Stimulated activated CD8-positive, alpha-beta memory T cell treated with anti-CD3 and anti-CD28 coated beads, Interleukin-4, amount 100 ng/mL, for 48 hours (primary cell): ENCODE measurements around the gene IFNA17.
A peak's percentile ranks its signal among the peaks of the same experiment; 100 is the strongest.
"Not testable (repeated sequence)": the region's sequence is repeated elsewhere in the genome, so short reads cannot be mapped to it uniquely, and the experiment has no call there.

Source experiments
- DNase-seq: peaks from one replicate; pipeline ENCODE4 v3.0.0-alpha.2; 2020

IFNA17 gene

DNA sequence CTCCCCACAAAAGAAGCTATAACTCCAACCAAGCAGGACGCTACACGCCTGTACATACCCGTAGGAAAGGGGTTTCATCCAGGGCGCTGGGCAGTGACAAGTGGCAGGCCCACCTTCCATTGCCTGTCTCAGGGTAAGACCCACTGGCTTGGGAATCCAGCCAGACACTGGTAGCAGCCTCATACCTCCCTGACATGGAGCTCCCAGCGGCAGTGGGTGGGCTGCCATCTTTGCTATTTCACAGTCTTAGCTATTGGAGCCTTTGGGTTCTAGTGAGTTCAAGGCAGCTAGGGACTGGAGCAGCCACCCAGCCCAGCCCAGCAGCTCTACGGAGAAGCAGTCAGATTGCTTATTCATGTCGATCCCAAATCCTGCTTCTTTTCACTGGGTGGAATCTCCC lies 17.7 kb downstream of the IFNA17 start:
- peak; percentile 14 for DNase-seq

DNA sequence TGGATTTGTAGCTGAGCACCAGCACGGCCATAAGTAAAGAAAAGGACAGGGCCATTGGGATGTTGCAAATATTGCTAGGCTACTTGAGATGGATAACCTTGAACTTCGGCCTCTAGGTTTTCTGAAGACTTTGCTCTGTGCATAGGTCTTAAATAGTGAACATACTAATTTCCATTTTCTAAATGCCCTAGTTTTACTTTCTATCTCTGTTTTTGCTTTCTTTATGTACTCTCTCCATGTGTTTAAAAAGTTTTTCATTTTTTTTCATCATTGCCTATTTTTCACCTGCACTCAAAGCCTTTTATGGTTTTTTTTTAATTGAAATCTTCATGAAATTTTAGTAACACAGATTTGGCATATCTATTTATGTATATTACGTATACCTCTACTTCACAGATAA lies 21.0 kb downstream of the IFNA17 start, which contains the start of gene IFNA10:
IFNA10 (minus strand) TSS at position 101 of the 400 bp plus-strand sequence; CDS start at position 55, 46 bp downstream.
- DNase-seq: not testable (repeated sequence)

DNA sequence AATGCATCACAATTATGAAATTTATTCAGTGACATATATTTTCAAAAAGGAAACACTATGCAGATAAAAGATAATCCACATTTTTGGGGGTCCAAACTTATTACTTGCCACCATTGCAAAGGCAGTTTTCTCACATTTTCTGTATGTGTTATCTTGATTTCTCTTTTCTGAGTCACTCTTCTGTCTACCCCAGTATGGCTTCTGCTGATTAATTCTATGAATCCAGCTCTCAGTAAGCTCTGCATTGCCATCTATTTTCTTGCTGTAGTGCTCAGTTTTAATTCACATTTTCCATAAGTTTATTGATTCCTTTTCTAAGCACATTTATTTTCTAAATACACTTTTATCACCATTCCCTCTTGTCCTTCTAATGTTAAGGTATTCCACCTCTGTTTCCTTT lies 22.8 kb downstream of the IFNA17 start:
- no peak for DNase-seq

DNA sequence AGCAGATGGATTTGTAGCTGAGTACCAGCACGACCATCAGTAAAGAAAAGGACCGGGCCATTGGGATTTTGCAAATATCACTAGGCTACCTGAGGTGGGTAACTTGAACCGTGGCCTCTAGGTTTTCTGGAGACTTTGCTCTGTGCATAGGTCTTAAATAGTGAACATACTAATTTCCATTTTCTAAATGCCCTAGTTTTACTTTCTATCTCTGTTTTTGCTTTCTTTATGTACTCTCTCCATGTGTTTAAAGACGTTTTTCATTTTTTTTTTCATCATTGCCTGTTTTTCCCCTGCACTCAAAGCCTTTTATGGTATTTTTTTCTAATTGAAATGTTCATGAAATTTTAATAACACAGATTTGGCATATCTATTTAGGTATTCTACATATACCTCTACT lies 25.9 kb downstream of the IFNA17 start, which contains the start of gene IFNA7:
IFNA7 (minus strand) TSS at position 101 of the 400 bp plus-strand sequence; CDS start at position 61, 40 bp downstream.
- not testable (repeated sequence) for DNase-seq

DNA sequence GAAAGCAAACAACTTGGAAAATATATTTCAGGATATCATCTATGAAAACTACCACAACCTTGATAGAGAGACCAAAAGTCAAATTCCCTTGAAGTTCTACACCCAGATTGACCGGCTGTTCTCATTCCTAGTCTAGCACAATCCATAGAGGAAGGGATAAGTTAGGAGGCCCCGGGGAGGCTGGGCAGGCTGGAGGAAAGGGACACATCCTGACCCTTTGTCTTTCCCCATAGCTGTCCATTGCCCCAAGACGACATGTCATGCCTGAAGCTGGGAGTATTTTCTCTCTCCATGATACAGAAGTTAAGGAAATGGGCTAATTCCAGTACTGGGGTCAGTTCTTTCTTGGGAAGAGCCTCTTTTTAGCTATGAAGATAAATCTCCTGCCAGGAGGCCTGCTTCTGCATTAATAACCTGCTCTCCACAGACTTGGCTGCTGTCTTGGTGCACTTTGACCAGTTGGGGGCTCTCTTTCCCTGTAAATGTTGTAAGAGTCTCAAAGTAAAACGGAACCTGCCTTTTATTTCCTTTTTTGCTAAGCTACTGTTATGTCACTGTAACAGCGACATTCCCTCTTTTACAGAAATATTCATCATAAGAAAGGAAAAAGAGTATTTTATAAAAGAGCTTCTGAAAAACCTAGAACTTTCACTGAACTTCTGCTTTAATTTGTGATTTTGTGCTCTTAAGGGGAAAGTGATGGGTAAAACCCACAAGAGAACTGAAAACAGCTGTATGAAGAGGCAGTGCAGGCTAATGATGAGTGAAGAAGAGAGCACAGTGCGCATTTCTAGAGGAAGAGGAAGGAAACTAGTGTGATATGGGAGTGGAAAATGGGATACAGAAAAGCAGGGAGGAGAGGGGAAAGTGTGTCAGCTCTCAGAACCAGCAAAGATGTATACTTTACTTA lies 32.9 kb downstream of the IFNA17 start:
- DNase-seq: not testable (repeated sequence)

DNA sequence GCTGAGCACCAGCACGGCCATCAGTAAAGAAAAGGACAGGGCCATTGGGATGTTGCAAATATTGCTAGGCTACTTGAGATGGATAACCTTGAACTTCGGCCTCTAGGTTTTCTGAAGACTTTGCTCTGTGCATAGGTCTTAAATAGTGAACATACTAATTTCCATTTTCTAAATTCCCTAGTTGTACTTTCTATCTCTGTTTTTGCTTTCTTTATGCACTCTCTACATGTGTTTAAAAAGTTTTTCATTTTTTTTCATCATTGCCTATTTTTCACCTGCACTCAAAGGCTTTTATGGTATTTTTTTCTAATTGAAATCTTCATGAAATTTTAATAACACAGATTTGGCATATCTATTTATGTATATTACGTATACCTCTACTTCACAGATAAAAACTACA lies 40.5 kb downstream of the IFNA17 start, which contains the start of gene IFNA4:
IFNA4 (minus strand) TSS at position 101 of the 400 bp plus-strand sequence; CDS start at position 45, 56 bp downstream.
- not testable (repeated sequence) for DNase-seq

DNA sequence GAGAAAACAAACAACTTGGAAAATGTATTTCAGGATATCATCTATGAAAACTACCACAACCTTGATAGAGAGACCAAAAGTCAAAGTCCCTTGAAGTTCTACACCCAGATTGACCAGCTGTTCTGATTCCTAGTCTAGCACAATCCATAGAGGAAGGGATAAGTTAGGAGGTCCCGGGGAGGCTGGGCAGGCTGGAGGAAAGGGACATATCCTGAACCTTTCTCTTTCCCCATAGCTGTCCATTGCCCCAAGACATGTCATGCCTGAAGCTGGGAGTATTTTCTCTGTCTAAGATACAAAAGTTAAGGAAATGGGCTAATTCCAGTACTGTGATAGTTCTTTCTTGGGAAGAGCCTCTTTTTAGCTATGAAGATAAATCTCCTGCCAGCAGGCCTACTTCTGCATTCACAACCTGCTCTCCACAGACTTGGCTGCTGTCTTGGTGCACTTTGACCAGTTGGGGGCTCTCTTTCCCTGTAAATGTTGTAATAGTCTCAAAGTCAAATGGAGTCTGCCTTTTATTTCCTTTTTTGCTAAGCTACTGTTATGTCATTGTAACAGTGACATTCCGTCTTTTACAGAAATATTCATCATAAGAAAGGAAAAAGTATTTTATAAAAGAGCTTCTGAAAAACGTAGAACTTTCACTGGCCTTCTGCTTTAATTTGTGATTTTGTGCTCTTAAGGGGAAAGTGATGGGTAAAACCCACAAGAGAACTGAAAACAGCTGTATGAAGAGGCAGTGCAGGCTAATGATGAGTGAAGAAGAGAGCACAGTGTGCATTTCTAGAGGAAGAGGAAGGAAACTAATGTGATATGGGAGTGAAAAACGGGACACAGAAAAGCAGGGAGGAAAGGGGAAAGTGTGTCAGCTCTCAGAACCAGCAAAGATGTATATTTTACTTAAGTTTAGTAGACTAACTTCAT lies 44.9 kb downstream of the IFNA17 start:
- not testable (repeated sequence) for DNase-seq
